Measurements from ENCODE around the gene NFATC3. TPM values are rescaled to one million over a fixed set of nuclear protein-coding genes. Genes with fewer than 3 reads are reported as not detected.
"Not testable (repeated sequence)": the region's sequence is repeated elsewhere in the genome, so short reads cannot be mapped to it uniquely, and the experiment has no call there.

NFATC3 gene
- polyA plus RNA-seq, 4 donors: 32.0 to 38.1 (median 35.0) TPM

DNA sequence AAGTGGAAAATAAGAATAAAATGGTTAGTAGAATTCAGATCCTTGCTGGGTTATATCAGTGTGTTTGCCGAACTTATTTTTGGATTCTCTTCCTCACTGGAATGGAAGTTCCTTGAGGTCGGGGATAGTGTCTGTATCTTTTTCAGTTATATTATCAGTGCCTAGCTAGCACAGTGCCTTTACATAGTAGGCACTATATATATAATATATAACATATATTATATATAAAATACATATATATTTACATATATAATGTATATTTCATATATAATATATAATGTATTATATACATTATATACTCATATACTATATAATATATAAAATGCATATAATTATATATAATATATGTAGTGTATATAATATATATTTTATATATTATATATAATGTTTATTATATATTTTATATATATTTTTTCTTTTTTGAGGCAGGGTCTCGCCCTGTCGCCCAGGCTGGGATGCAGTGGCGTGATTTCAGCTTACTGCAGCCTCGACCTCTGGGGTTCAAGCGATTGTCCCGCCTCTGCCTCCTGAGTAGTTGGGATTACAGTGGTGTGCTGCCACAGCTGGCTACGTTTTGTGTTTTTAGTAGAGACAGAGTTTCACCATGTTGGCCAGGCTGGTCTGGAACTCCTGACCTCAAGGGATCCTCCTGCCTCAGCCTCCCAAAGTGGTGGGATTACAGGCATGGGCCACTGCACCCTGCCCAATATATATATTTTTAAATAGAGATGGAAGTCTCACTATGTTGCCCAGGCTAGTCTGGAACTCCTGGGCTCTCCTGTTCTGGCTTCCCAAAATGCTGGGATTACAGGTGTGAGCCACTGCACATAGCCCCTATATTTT, 3.2 kb downstream of the NFATC3 start:
- DNase-seq (ENCODE audit: low read depth in 4 of 4, low spot score in 3 of 4): no peak

DNA sequence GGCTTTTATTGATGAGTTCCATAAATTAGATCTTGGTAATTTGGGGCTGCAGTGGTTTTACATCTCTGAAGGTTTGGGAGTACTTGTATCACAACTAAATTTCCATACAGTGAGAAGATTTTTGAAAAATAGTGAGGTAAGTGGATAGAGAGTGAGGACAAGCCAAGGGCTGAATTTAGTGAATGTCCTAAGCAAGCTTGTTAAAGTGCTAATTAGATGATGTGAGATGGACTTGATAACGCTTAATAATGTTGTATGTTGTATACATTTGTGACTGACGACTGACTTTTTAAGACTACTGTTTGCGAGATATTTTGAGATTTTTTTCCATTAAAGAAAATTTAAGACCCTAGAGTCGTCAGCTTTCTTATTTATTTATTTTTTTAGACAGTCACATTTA, 3.9 kb downstream of the NFATC3 start:
- DNase-seq (ENCODE audit: low read depth in 4 of 4, low spot score in 3 of 4): no peak

DNA sequence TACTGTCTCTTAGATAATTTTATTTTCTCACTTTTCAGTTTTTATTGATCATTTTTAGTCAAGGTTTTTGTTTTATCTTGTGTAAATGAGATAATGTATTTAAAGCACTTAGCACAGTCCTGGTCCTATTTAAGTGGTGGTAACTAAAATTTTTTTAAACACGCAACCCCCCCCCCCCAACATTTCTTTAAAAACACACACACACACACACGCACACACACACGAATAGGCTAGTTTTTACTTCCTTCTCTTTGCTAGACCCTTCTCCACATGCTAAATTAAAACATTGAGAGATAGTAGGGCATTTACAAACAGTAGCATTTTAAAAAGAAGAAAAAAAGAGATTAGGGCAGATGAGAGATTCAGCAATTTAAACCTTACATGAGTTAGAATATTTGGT, 5.0 kb downstream of the NFATC3 start:
- no peak for DNase-seq (ENCODE audit: low read depth in 4 of 4, low spot score in 3 of 4)

DNA sequence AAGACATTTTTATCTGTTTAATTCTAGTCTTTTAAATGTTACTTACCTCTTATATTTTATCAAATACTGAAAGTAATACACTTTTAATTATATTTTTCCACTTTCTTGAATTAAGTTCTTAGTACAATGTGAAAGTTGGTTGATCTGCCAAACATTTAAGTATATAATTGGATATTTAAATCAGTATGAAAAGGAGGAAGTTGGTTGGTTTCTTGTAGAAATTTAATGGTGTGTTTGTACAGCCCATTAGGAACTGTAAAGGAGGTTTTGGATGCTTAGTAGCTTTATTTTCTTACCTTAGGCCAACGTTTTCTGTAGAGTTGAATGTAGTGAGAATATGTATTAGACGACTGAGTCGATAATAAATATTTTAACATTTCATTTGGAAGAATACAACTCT, 5.4 kb downstream of the NFATC3 start:
- DNase-seq (ENCODE audit: low read depth in 4 of 4, low spot score in 3 of 4): no peak

DNA sequence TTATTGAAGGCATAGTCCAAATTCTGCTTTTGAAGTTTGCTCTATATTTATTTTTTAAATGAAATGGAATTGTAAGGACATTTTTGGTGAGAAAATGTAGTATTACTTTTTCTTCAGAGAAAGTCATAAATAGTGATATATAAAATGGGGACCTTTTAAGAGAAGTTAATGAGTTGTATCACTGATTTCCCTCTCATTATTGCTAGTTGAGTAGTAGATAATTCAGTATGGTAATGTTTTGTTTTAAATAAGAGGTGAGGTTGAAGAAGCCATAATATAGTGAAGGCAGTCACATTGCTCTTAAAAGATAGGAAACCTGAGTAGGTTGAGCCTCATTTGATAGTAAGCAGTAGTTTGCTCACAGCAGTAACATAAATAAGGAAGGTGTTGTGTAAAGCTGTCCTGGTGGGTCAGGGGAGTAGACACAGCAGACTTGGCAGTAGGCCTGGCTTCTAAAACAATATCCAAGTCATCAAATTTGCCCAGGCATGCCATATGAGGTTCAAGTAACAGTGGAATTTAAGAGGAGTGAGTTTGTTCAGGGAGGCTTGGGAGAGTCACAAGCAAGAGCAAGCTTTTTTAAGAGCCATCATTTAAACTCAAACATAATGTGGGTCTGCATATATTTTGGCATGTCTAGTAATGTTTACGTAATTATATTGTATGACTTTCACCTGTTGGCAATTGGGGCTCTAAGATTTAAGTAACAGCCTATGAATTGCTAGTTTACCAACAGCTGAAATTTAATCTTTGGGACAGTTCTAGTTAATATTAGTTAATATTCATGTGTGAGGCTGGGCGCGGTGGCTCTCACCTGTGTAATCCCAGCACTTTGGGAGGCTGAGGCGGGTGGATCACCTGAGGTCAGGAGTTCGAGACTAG, 6.5 kb downstream of the NFATC3 start:
- DNase-seq (ENCODE audit: low read depth in 4 of 4, low spot score in 3 of 4): peak in 1 of 4 donors; percentile 60

DNA sequence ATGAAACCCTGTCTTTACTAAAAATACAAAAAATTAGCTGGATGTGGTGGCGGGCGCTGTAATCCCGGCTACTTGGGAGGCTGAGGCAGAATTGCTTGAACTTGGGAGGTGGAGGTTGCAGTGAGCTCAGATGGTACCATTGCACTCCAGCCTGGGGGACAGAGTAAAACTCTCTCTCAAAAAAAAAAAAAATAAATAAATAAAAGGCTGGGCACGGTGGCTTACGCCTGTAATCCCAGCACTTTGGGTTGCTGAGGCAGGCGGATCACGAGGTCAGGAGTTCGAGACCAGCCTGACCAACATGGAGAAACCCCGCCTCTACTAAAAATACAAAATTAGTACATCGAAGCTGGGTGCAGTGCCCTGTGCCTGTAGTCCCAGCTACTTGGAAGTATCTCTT, 7.1 kb downstream of the NFATC3 start:
- DNase-seq (ENCODE audit: low read depth in 4 of 4, low spot score in 3 of 4): not testable (repeated sequence)

DNA sequence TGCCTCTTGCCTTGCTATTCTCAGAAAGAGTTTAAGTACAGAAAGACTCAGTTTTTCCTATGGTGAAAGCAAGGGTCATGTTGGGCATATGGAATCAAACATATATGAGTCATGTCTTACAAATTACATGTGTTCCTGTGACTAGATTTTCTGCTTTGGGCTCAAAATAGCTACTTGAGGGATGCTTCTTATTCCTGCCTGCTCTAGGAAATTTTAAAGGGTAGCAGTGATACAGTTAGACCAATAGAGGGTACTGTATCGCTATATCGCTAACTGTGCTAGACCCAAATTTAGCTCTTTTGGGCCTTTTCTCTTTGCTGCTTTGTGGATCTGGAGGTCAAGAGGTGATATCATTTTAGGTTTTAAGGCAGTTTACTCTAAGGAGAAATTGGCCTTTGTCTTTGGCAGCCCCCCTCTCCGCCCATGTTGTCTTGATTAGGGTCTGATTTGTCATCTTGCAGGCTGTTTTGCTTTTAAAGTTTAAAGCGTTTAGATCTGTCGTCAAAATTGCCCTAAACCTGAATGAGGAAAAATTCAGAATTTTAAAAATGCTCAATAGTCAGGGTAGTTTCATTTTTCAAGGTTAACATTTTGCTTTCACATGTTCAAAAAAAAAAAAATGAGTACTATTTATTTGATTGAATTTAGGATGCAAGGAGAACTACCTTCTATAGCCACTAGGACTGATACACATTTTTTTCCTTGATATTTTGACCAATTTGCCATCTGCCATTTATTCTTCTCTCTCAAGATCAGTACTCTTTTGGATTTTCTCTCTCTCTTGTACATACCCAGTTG, 8.8 kb downstream of the NFATC3 start:
- DNase-seq (ENCODE audit: low read depth in 4 of 4, low spot score in 3 of 4): no peak

DNA sequence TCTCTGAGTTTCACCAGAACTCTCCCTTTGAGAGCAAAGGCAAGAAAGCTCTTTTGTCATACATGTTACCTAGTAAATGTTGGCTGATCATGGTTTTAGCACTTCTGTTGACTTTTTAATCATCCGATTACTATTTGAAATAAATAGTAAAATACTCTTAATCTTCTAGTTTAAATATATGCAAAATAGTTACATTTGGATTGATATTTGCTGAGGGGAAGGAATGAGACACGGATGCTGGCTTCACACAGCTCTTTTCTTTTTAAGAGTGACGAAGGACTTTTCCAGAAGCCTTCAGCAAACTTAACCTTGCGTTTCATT, 9.4 kb downstream of the NFATC3 start:
- DNase-seq (ENCODE audit: low read depth in 4 of 4, low spot score in 3 of 4): no peak

DNA sequence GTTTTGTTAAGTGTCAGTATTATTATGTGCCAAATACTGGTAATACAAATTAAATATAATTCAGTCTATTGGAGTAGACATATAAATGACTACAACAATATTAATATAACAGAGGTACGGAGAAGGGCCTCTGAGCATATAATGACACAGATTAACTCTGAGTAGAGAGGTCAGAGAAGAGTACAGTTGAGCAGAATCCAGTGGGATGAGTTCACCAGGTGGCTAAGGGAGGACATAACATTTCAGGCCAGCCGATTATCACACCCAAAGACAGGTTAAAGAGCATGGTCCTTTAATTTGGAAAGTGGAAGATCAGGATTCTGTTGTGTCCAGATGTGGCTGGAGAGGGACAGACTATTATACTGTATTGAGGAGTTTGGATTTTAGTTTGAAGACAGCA, 11.3 kb downstream of the NFATC3 start:
- no peak for DNase-seq (ENCODE audit: low read depth in 4 of 4, low spot score in 3 of 4)

DNA sequence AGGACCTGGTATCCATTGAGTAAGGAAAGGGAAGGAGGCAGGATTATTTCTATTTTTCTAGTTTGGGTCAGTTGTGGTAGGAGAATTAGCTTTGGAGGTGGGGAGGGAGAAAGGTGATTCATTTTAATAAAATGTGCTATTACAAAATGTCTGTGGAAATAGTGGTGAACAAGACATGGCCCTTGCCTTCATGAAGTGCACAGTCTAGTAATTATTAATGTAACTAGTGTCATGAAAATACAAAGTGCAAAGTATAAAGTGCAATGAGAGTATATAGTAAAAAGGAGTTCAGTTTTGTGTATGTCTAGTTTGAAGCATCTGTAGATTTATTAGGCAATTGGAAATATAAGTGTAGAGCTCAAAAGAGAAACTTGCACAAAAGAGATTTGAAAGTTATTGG, 11.9 kb downstream of the NFATC3 start:
- no peak for DNase-seq (ENCODE audit: low read depth in 4 of 4, low spot score in 3 of 4)

DNA sequence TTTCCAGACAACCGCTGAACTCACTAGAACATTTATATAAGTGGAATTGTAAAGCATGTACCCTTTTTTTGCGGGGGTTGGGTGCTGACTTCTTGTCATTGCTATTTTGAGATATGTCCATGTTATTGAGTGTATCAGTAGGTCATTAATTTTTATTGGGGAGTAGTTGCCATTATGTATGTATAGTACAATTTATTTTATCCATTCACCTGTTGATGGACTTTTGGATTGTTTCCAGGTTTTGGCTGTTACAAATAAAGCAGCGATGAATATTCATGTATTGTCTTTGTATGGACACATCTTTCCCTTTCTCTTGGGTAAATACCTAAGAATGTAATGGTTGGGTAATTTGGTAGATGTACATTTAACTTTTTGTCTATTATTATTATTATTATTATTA, 12.7 kb downstream of the NFATC3 start:
- no peak for DNase-seq (ENCODE audit: low read depth in 4 of 4, low spot score in 3 of 4)

DNA sequence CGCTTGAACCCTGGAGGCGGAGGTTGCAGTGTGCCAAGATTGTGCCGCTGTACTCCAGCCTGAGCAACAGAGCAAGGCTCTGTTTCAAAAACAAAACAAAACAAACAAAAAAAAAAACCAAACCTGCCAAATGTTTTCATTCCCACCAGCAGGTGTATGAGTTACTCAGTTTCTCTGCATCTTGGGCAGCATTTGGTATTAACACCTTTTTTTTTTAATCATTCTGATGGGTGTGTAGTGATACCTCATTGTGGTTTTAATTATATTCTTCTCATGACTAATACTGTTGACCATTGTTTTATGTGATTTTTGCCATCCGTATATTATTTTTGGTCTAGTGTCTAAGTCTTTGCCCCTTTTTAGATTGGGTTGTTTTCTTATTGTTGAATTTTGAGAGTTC, 15.3 kb downstream of the NFATC3 start:
- DNase-seq (ENCODE audit: low read depth in 4 of 4, low spot score in 3 of 4): no peak

DNA sequence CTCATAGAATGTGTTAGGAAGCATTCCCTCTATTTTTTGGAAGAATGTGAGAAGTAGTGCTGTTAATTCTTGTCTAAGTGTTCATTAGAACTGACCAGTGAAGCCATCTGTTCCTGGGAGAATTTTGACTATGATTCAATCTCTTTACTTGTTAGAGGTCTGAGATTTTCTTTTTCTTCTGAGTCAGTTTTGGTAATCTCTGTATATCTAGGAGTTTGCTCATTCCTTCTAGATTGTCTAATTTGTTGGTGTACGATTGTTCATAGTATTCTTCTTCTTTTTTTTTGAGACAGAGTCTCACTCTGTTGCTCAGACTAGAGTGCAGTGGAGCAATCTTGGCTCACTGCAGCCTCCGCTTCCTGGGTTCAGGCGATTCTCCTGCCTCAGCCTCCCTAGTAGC, 20.4 kb downstream of the NFATC3 start:
- DNase-seq (ENCODE audit: low read depth in 4 of 4, low spot score in 3 of 4): no peak

DNA sequence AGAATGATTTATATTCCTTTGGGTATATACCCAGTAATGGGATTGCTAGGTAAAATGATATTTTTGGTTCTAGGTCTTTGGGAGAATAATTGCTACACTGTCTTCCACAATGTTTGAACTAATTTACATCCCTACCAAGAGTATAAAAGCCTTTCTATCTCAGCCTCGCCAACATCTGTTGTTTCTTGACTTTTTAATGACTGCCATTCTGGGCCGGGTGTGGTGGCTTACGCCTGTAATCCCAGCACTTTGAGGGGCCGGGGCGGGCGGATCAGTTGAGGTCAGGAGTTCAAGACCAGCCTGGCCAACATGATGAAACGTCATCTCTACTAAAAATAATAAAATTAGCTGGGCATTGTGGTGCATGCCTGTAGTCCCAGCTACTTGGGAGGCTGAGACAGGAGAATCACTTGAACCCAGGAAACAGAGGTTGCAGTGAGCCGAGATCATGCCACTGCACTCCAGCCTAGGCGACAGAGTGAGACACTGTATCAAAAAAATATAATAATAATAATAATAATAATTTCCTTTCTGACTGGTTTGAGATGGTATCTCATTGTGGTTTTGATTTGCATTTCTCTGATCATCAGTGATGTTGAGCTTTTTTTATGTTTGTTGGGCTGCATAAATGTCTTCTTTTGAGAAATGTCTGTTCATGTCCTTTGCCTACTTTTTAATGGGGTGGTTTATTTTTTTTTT, 22.2 kb downstream of the NFATC3 start:
- not testable (repeated sequence) for DNase-seq (ENCODE audit: low read depth in 4 of 4, low spot score in 3 of 4)

DNA sequence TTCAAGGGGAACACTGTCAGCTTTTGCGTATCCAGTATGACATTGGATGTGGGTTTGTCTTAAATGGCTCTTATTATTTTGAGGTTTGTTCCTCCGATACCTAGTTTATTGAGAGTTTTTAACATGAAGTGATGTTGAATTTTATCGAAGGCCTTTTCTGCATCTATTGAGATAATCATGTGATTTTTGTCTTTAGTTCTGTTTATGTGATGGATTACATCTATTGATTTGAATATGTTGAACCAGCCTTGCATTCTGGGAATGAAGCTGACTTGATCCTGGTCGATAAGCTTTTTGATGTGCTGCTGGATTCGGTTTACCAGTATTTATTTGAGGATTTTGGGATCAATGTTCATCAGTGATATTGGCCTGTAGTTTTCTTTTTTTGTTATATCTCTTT, 24.0 kb downstream of the NFATC3 start:
- not testable (repeated sequence) for DNase-seq (ENCODE audit: low read depth in 4 of 4, low spot score in 3 of 4)

DNA sequence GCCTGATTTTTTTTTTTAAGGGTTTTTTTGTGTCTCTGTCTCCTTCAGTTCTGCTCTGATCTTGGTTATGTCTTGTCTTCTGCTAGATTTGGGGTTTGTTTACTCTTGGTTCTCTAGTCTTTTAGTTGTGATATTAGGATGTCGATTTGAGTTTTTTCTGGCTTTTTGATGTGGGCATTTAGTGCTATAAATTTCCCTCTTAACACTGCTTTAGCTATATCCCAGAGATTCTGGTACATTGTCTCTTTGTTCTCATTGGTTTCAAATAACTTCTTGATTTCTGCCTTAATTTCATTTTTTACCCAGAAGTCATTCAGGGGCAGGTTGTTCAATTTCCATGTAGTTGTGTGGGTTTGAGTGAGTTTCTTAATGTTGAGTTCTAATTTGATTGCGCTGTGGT, 25.4 kb downstream of the NFATC3 start:
- not testable (repeated sequence) for DNase-seq (ENCODE audit: low read depth in 4 of 4, low spot score in 3 of 4)

DNA sequence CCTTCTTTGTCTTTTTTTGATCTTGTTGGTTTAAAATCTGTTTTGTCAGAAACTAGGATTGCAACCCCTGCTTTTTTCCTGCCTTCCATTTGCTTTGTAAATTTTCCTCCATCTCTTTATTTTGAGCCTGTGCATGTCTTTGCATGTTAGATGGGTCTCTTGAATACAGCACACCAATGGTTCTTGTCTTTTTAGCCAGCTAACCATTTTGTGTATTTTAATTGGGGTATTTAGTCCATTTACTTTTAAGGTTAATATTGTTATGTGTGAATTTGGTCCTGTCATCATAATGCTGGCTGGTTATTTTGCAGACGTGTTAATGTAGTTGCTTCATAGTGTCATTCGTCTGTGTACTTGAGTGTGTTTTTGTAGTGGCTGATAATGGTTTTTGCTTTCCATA, 26.2 kb downstream of the NFATC3 start:
- DNase-seq (ENCODE audit: low read depth in 4 of 4, low spot score in 3 of 4): no peak

DNA sequence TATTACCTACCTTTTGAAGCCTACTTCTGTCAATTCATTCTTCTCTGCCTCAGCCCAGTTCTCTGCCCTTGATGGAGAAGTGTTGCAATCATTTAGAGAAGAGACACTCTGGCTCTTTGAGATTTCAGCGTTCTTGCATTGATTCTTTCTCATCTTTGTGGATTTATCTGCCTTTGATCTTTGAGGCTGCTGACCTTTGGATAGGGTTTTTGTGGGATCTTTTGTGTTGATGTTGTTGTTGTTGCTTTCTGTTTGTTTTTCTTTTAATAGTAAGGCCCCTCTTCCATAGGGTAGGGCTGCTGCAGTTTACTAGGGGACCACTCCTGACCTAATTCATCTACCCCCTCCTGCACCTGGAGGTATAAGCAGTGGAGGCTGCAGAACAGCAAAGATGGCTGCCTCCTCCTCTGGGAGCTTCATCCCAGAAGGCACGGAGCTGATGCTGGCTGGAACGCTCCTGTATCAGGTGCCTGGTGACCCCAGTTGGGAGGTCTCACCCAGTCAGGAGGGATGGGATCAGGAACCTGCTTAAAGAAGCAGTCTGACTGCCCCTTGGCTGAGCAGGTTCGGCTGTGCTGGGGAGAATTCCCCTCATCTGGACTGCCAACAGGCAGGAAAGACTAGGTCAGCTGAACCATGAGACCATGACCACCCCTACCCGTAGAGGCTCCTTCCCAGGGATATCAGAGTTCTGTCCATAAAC, 28.0 kb downstream of the NFATC3 start:
- peak in 1 of 4 donors; percentile 17 for DNase-seq (ENCODE audit: low read depth in 4 of 4, low spot score in 3 of 4)

DNA sequence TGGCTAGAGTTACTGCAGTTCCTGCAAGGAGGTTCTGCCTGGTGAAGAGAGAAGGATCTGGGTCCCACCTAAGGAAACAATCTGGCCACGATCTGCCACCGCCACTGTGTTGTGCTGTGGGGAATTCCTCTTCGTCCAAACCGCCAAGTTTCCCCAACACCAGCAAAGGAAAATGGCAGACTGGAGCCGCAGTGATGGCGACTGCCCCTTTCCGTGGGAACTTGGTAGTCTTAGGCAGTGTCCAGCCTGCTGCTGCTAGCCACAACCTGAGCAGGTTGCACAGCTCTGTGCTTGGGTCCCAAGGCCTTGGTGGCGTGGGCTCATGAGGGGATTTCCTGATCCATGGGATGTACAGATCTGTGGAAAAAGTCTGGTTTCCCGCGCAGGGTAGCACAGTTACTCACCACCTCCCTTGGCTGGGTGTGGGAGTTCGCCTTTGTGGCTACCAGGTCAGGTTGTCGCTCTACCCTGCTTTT, 28.6 kb downstream of the NFATC3 start:
- DNase-seq (ENCODE audit: low read depth in 4 of 4, low spot score in 3 of 4): no peak

DNA sequence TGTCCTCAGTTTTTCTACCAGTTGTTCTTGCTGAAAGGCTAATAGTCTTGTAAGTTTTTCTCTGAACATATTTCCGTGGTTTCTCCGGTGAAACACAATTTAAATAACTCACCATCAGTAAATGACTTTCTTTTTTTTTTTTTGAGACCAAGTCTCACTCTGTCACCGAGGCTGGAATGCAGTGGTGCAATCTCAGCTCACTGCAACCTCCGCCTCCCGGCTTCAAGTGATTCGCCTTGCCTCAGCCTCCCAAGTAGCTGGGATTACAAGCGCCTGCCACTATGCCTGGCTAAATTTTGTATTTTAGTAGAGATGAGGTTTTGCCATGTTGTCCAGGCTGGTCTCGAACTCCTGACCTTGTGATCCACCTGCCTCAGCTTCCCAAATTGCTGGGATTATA, 29.8 kb downstream of the NFATC3 start:
- not testable (repeated sequence) for DNase-seq (ENCODE audit: low read depth in 4 of 4, low spot score in 3 of 4)
